ENCODE results near the gene SMIM33.

DNA sequence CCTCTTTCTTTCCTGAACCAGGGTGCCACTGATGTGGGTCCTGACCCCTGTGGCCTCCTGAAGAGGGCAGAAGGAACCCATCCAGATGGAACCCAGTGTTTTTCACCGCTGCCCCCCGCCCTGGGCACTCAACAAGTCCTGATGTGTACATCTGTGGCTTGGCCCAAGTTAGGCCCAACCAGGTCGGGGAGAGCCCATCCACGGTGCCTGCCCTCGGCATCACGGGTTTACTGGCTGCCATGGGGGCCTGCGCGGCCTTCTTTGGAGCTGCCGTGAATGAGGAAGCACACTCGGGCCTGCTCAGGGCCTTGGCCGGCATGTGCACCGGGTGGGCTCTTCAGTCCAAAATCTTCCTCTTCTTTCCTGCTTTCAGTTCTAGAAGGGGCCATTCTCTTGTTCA lies 14.0 kb upstream of the SMIM33 start:
- TF ChIP-seq, protein P1, sequence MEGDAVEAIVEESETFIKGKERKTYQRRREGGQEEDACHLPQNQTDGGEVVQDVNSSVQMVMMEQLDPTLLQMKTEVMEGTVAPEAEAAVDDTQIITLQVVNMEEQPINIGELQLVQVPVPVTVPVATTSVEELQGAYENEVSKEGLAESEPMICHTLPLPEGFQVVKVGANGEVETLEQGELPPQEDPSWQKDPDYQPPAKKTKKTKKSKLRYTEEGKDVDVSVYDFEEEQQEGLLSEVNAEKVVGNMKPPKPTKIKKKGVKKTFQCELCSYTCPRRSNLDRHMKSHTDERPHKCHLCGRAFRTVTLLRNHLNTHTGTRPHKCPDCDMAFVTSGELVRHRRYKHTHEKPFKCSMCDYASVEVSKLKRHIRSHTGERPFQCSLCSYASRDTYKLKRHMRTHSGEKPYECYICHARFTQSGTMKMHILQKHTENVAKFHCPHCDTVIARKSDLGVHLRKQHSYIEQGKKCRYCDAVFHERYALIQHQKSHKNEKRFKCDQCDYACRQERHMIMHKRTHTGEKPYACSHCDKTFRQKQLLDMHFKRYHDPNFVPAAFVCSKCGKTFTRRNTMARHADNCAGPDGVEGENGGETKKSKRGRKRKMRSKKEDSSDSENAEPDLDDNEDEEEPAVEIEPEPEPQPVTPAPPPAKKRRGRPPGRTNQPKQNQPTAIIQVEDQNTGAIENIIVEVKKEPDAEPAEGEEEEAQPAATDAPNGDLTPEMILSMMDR (conservative IDR thresholded peaks at IDR 0.05; ENCODE audit: low read length): no peak
- no peak for TF ChIP-seq EZH2phosphoT487 (IDR thresholded peaks at IDR 0.05; ENCODE audit: borderline replicate concordance)

All from Loucy (cell line).